Measurements from ENCODE around the gene ZNF684.
"Not testable (repeated sequence)": the region's sequence is repeated elsewhere in the genome, so short reads cannot be mapped to it uniquely, and the experiment has no call there.

ZNF684 gene
- long read RNA-seq, transcript ZNF684-203 (5 exons, 2,097 nt): major isoform, 10 of 13 reads
- long read RNA-seq, partial matches to known transcripts: 0 of 13 reads
- long read RNA-seq, other reads (novel, unspliced or antisense): 3 of 13 reads

DNA sequence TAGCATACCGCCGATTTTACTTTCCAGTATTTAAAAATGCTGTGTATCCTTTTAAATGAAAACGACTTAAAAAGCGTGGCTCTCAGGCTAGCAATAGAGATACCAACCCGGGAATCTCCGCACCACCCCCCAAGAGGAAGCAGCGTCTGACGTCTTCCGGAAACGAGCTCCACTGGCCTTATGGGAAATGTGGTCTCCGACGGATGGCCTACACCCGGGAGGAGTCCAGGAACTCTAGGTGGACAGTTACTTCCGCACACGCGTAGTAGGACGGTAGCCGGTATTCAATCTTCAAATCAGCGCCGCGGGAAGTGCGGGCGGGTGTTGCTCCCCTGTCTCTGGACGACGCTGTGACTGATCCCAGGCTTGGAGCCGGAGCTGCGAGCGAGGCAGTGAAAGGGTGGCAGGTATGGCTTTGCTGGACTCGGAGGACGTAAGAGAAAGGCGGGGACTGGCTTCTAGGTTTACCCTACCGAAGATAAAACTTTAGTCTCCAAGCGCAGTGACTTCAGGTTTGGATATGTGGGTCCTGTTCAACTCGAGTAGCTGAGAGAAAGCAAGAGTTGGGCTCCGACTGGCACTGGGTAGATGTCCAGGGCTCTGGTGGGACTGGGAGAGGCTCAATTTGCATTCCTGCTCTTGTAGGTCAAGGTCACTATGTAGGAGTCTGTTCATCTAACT, at the start of gene ZNF684:
TSS of gene ZNF684 (plus strand) at position 257 of the 681 bp plus-strand sequence. CDS start 1,530 bp downstream, outside the sequence.
- TF ChIP-seq SPI1 (IDR thresholded peaks at IDR 0.05; ENCODE audit: borderline replicate concordance, low read depth): peak; percentile 68
- peak; percentile 68; the same call in 1 of the 2 replicates for TF ChIP-seq POLR2AphosphoS5 (IDR thresholded peaks at IDR 0.05; ENCODE audit: low read depth)
- peak; percentile 40 for TF ChIP-seq REST (IDR thresholded peaks at IDR 0.05; ENCODE audit: insufficient replicate concordance, low read depth)
- TF ChIP-seq CTCF (IDR thresholded peaks at IDR 0.05; ENCODE audit: insufficient read depth, low read length): no peak
- TF ChIP-seq GABPA (IDR thresholded peaks at IDR 0.05; ENCODE audit: low read depth): peak; percentile 92
- Histone ChIP-seq H3K27me3 (ENCODE audit: insufficient read depth, poor library complexity, severe bottlenecking) (no peaks in the 10 kb centered on the region), H3K4me3 (replicated peaks; ENCODE audit: insufficient read depth, low read length) (peak within 1 kb of the TSS; percentile 63), H3K27ac (replicated peaks) (peak within 1 kb of the TSS; percentile 79)
- peak; percentile 97 to 98 for DNase-seq (ENCODE audit: low read depth in 1 of 2, low spot score in 1 of 2)

GRCh38 chr1:40495315-40495903, 36.0 kb upstream of the ZNF684 start:
- no peak overlapping the region for H3K4me3 ChIP-seq (replicated peaks; ENCODE audit: insufficient read depth, low read length)
- DNase-seq (ENCODE audit: low read depth in 1 of 2, low spot score in 1 of 2): no peak
- no peaks in the 10 kb centered on the region for H3K27me3 ChIP-seq (ENCODE audit: insufficient read depth, poor library complexity, severe bottlenecking)
- TF ChIP-seq REST (IDR thresholded peaks at IDR 0.05; ENCODE audit: insufficient replicate concordance, low read depth) (no peak), GABPA (IDR thresholded peaks at IDR 0.05; ENCODE audit: low read depth) (no peak), POLR2AphosphoS5 (IDR thresholded peaks at IDR 0.05; ENCODE audit: low read depth) (no peak), CTCF (IDR thresholded peaks at IDR 0.05; ENCODE audit: insufficient read depth, low read length) (no peak), SPI1 (IDR thresholded peaks at IDR 0.05; ENCODE audit: borderline replicate concordance, low read depth) (no peak)
- no peak overlapping the region for H3K27ac ChIP-seq (replicated peaks)

DNA sequence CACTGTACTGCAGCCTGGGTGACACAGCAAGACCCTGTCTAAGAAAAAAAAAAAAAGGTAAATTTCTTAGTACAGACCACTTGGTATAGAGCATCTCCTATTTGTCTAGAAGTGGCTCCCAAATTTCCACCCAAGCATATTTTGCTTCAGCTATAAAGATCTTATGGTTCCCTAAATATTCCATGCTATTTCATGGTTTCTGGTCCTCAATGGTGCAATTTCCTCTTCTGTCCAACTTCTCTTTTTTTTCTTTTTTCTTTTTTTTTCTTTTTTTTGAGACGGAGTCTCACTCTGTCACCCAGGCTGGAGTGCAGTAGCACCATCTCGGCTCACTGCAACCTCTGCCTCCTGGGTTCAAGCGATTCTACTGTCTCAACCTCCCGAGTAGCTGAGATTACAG, 28.8 kb upstream of the ZNF684 start:
- TF ChIP-seq SPI1 (IDR thresholded peaks at IDR 0.05; ENCODE audit: borderline replicate concordance, low read depth): peak; percentile 54; the same call in 1 of the 2 replicates
- H3K27ac ChIP-seq (replicated peaks); H3K4me3 ChIP-seq (replicated peaks; ENCODE audit: insufficient read depth, low read length); H3K27me3 ChIP-seq (ENCODE audit: insufficient read depth, poor library complexity, severe bottlenecking): not testable (repeated sequence)
- DNase-seq (ENCODE audit: low read depth in 1 of 2, low spot score in 1 of 2): peak in 1 of 2 experiments; percentile 6

DNA sequence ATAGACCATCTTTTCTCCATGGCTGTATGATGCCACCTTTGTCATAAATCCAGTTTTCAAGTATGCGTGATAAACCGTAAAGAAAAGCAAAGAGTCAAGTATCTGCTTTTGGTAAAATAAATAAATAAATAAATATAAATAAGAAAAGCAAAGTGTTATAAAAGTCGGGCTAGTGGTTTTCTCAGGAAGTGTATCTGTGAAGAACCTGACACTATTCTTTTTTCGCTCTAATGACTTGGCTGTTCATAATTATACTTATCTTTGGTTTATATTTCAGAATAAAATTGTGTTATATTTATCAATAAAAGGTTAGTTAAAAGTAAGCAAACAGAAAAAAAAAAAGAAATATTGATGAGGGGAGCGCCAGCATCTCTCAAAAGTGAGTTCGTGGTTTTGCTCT, 23.5 kb upstream of the ZNF684 start:
- H3K27me3 ChIP-seq (ENCODE audit: insufficient read depth, poor library complexity, severe bottlenecking): no peaks in the 10 kb centered on the region
- H3K27ac ChIP-seq (replicated peaks): peak overlapping the region; percentile 68; the same call in 1 of the 2 replicates
- no peak for DNase-seq (ENCODE audit: low read depth in 1 of 2, low spot score in 1 of 2)
- H3K4me3 ChIP-seq (replicated peaks; ENCODE audit: insufficient read depth, low read length): peak overlapping the region; percentile 62
- TF ChIP-seq POLR2AphosphoS5 (IDR thresholded peaks at IDR 0.05; ENCODE audit: low read depth): no peak
- TF ChIP-seq REST (IDR thresholded peaks at IDR 0.05; ENCODE audit: insufficient replicate concordance, low read depth): no peak
- TF ChIP-seq GABPA (IDR thresholded peaks at IDR 0.05; ENCODE audit: low read depth): no peak
- no peak for TF ChIP-seq CTCF (IDR thresholded peaks at IDR 0.05; ENCODE audit: insufficient read depth, low read length)
- TF ChIP-seq SPI1 (IDR thresholded peaks at IDR 0.05; ENCODE audit: borderline replicate concordance, low read depth): no peak

Data from HL-60 (cell line).